Measurements from ENCODE around the gene GRID2. TPM values are rescaled to one million over a fixed set of nuclear protein-coding genes. Genes with fewer than 3 reads are reported as not detected.

GRID2 gene
- total and polyA plus RNA-seq, 2 of the 13 experiments (the other 11 are each of a cell fraction or from before 2014, with no cell fraction given), result not detected

GRCh38 chr4:93617606-93618005, 1313.8 kb downstream of the GRID2 start:
- intact Hi-C loops (cut with micrococcal nuclease; ENCODE audit: unreplicated experiment), result no loop called here
- POLR2A ChIA-PET, result no interaction called here

GRCh38 chr4:93633721-93634120, 1330.0 kb downstream of the GRID2 start:
- no peaks in the 10 kb centered on the region for H3K9me3 ChIP-seq (ENCODE audit: low read length)
- BruUV-seq (replicated peaks), result no TSS peak
- CTCF ChIA-PET (ENCODE audit: low intra/inter-chr PET ratio, low total read pairs), result no interaction called here
- no peak overlapping the region for H3K4me2 ChIP-seq (ENCODE audit: low read depth, low read length)
- no peaks in the 10 kb centered on the region for H3K79me2 ChIP-seq (ENCODE audit: insufficient read depth, low read length)
- no peak for ATAC-seq
- no peak overlapping the region for H3K9ac ChIP-seq (ENCODE audit: insufficient read depth, low read depth, low read length)
- no peaks in the 10 kb centered on the region for H3K27me3 ChIP-seq (ENCODE audit: control insufficient read depth in 1 of 2, insufficient read depth in 2 of 2, low read length in 2 of 2)
- H3K27ac ChIP-seq (ENCODE audit: extremely low read length, insufficient read depth, low read length), result no peak overlapping the region
- no peaks in the 10 kb centered on the region for H3K4me1 ChIP-seq (ENCODE audit: insufficient read depth, low read length)
- no peak overlapping the region for H3K4me3 ChIP-seq (replicated peaks in 1 of 3; ENCODE audit: insufficient read depth in 1 of 3, low read depth in 2 of 3, low read length in 3 of 3)
- POLR2A ChIA-PET, result no interaction called here
- in situ Hi-C loops (cut with HindIII; ENCODE audit: extremely low pct_ligation_motif_present, low pct_unique_long_range_greater_than_20kb) (no loop called here), intact Hi-C loops (cut with micrococcal nuclease; ENCODE audit: unreplicated experiment) (no loop called here)
- FAIRE-seq, result no peak
- H2AFZ ChIP-seq (ENCODE audit: low read length), result no peak overlapping the region
- no peaks in the 10 kb centered on the region for H4K20me1 ChIP-seq (ENCODE audit: insufficient read depth, low read length)
- DNase-seq (ENCODE audit: low spot score), result no peak
- H3K36me3 ChIP-seq (replicated peaks in 1 of 2; ENCODE audit: control insufficient read depth in 1 of 2, insufficient read depth in 2 of 2, low read length in 2 of 2), result no peaks in the 10 kb centered on the region
- no peak for TF ChIP-seq POGZ (CRISPR knock-in tag; IDR thresholded peaks at IDR 0.05)
- TF ChIP-seq MBD4 (IDR thresholded peaks at IDR 0.05; ENCODE audit: borderline replicate concordance, low read length), result no peak
- no peak for TF ChIP-seq SRF (IDR thresholded peaks at IDR 0.05; ENCODE audit: low read depth, low read length)
- TF ChIP-seq KMT2A (CRISPR knock-in tag; IDR thresholded peaks at IDR 0.05), result no peak
- no peak for TF ChIP-seq NR1H2 (CRISPR knock-in tag; IDR thresholded peaks at IDR 0.05; ENCODE audit: borderline replicate concordance, low read depth)
- TF ChIP-seq ZBTB49 (CRISPR knock-in tag; IDR thresholded peaks at IDR 0.05; ENCODE audit: borderline replicate concordance), result no peak
- TF ChIP-seq CCDC6 (CRISPR knock-in tag; IDR thresholded peaks at IDR 0.05), result no peak
- no peak for TF ChIP-seq RXRB (CRISPR knock-in tag; IDR thresholded peaks at IDR 0.05; ENCODE audit: borderline replicate concordance)
- TF ChIP-seq ZNF343 (CRISPR knock-in tag; IDR thresholded peaks at IDR 0.05), result no peak
- no peak for TF ChIP-seq KLF11 (CRISPR knock-in tag; IDR thresholded peaks at IDR 0.05)
- TF ChIP-seq ZNF782 (CRISPR knock-in tag; IDR thresholded peaks at IDR 0.05; ENCODE audit: borderline replicate concordance), result no peak
- no peak for TF ChIP-seq DR1 (CRISPR knock-in tag; IDR thresholded peaks at IDR 0.05)
- TF ChIP-seq ATF1 (CRISPR knock-in tag; IDR thresholded peaks at IDR 0.05), result no peak

More at GRCh38 chr4:93617606-93618005, 1313.8 kb downstream of the GRID2 start:
- H3K27me3 ChIP-seq (ENCODE audit: control insufficient read depth in 1 of 2, insufficient read depth in 2 of 2, low read length in 2 of 2), result no peaks in the 10 kb centered on the region
- no peak overlapping the region for H3K4me3 ChIP-seq (replicated peaks in 1 of 3; ENCODE audit: insufficient read depth in 1 of 3, low read depth in 2 of 3, low read length in 3 of 3)
- H3K9me3 ChIP-seq (ENCODE audit: low read length), result no peaks in the 10 kb centered on the region
- H3K27ac ChIP-seq (ENCODE audit: extremely low read length, insufficient read depth, low read length), result no peak overlapping the region
- no peaks in the 10 kb centered on the region for H4K20me1 ChIP-seq (ENCODE audit: insufficient read depth, low read length)
- BruUV-seq (replicated peaks), result no TSS peak
- no peak overlapping the region for H2AFZ ChIP-seq (ENCODE audit: low read length)
- ATAC-seq, result no peak
- H3K4me1 ChIP-seq (ENCODE audit: insufficient read depth, low read length), result no peaks in the 10 kb centered on the region
- TF ChIP-seq ELF1 (CRISPR knock-in tag; IDR thresholded peaks at IDR 0.05), result no peak
- TF ChIP-seq KLF13 (CRISPR knock-in tag; IDR thresholded peaks at IDR 0.05), result no peak
- TF ChIP-seq XRCC5 (optimal IDR thresholded peaks at IDR 0.05; ENCODE audit: low read length), result no peak
- no peak for TF ChIP-seq GATAD1 (CRISPR knock-in tag; IDR thresholded peaks at IDR 0.05)
- TF ChIP-seq ZNF660 (CRISPR knock-in tag; IDR thresholded peaks at IDR 0.05; ENCODE audit: borderline replicate concordance, low read depth), result no peak
- TF ChIP-seq ZNF224 (CRISPR knock-in tag; IDR thresholded peaks at IDR 0.05), result no peak
- no peak for TF ChIP-seq ETS1 (CRISPR knock-in tag; IDR thresholded peaks at IDR 0.05)
- TF ChIP-seq GLI4 (CRISPR knock-in tag; IDR thresholded peaks at IDR 0.05; ENCODE audit: borderline replicate concordance), result no peak
- TF ChIP-seq ZBTB1 (CRISPR knock-in tag; IDR thresholded peaks at IDR 0.05; ENCODE audit: borderline replicate concordance), result no peak
- no peak for TF ChIP-seq RFX1 (IDR thresholded peaks at IDR 0.05)
- TF ChIP-seq AHR (CRISPR knock-in tag; IDR thresholded peaks at IDR 0.05), result no peak
- no peak overlapping the region for H3K9ac ChIP-seq (ENCODE audit: insufficient read depth, low read depth, low read length)
- no peak overlapping the region for H3K4me2 ChIP-seq (ENCODE audit: low read depth, low read length)
- in situ Hi-C loops (cut with HindIII; ENCODE audit: extremely low pct_ligation_motif_present, low pct_unique_long_range_greater_than_20kb), result no loop called here
- H3K79me2 ChIP-seq (ENCODE audit: insufficient read depth, low read length), result no peaks in the 10 kb centered on the region
- H3K36me3 ChIP-seq (replicated peaks in 1 of 2; ENCODE audit: control insufficient read depth in 1 of 2, insufficient read depth in 2 of 2, low read length in 2 of 2), result no peaks in the 10 kb centered on the region
- WGBS (ENCODE audit: low lambda C conversion rate), result 3% methylated on average over 3 of the region's 4 CpGs
- FAIRE-seq, result no peak
- CTCF ChIA-PET (ENCODE audit: low intra/inter-chr PET ratio, low total read pairs), result no interaction called here
- DNase-seq (ENCODE audit: low spot score), result no peak

Measured in HepG2 (cell line).